HG02610 (cell line): ENCODE results near the gene PXDN.
"Not testable (repeated sequence)": the region's sequence is repeated elsewhere in the genome, so short reads cannot be mapped to it uniquely, and the experiment has no call there.

Experiments used
- ATAC-seq: cut with Tn5 transposase; IDR thresholded peaks from one replicate; pipeline ENCODE4 v1.9.1; 2021; ENCODE audit warnings: mild to moderate bottlenecking, moderate library complexity; ENCODE audit not compliant: unreplicated experiment

The PXDN gene

GRCh38 chr2:1686784-1687105, 57.6 kb downstream of the PXDN start:
- no peak for ATAC-seq

- no peak for ATAC-seq
Measured at GRCh38 chr2:1685957-1686783, 58.1 kb downstream of the PXDN start.

- ATAC-seq: no peak
Measured at GRCh38 chr2:1685078-1685956, 59.0 kb downstream of the PXDN start.

- no peak for ATAC-seq
Measured at GRCh38 chr2:1683297-1683696, 61.0 kb downstream of the PXDN start.

GRCh38 chr2:1682181-1682440, 62.2 kb downstream of the PXDN start:
- ATAC-seq: no peak

- ATAC-seq: no peak
Measured at GRCh38 chr2:1681323-1682180, 62.8 kb downstream of the PXDN start.

- ATAC-seq: no peak
Measured at GRCh38 chr2:1681017-1681318, 63.3 kb downstream of the PXDN start.

GRCh38 chr2:1680222-1681016, 63.9 kb downstream of the PXDN start:
- ATAC-seq: no peak

GRCh38 chr2:1679488-1680039, 64.8 kb downstream of the PXDN start:
- ATAC-seq: not testable (repeated sequence)

- ATAC-seq: not testable (repeated sequence)
Measured at GRCh38 chr2:1679065-1679464, 65.2 kb downstream of the PXDN start.

GRCh38 chr2:1678609-1679008, 65.7 kb downstream of the PXDN start:
- ATAC-seq: no peak

- ATAC-seq: no peak
Measured at GRCh38 chr2:1677821-1678165, 66.5 kb downstream of the PXDN start.

- ATAC-seq: no peak
Measured at GRCh38 chr2:1676913-1677820, 67.1 kb downstream of the PXDN start.

- ATAC-seq: no peak
Measured at GRCh38 chr2:1676091-1676912, 68.0 kb downstream of the PXDN start.

GRCh38 chr2:1675633-1676032, 68.7 kb downstream of the PXDN start:
- no peak for ATAC-seq

- ATAC-seq: no peak
Measured at GRCh38 chr2:1674766-1675397, 69.4 kb downstream of the PXDN start.

GRCh38 chr2:1674276-1674675, 70.0 kb downstream of the PXDN start:
- ATAC-seq: no peak
